HG03159 (cell line): ENCODE measurements around the gene CREB3L2.
"Not testable (repeated sequence)": the region's sequence is repeated elsewhere in the genome, so short reads cannot be mapped to it uniquely, and the experiment has no call there.

Experiments used
- ATAC-seq: cut with Tn5 transposase; IDR thresholded peaks from one replicate; pipeline ENCODE4 v1.9.1; 2021; ENCODE audit warnings: mild to moderate bottlenecking, moderate library complexity; ENCODE audit not compliant: unreplicated experiment

Gene CREB3L2

GRCh38 chr7:138014686-138015085 is 12.8 kb upstream of the CREB3L2 start:
- ATAC-seq: no peak

DNA sequence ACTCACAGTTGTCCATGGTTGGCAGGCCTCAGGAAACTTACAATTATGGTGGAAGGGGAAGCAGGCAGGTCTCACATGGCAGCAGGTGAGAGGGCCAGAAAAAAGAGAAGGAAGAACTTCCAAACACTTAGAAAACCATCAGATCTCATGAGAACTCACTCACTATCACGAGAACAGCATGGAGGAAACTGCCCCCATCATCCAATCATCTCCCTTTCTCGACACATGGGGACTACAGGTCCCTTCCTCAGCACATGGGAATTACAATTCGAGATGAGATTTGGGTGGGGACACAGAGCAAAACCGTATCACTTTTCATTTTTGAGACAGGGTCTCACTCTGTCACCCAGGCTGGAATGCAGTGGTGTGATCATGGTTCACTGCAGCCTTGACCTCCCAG is 12.3 kb upstream of the CREB3L2 start:
- not testable (repeated sequence) for ATAC-seq

DNA sequence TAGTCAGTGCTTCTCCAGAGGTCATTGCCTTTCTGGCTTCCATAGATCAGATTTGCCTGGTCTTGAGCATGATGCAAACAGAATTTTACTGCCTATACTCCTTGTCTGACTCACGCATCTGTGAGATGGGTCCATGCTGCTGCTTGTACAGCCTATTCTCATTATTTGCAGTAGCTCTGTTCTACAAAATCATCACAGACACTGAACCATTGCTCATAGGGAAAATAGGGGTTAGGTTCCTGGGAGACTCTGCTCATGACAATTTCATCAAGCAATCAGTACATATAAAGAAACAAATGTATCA is 7.4 kb upstream of the CREB3L2 start:
- ATAC-seq: no peak

GRCh38 chr7:138008588-138009349 is 6.9 kb upstream of the CREB3L2 start:
- peak; percentile 53 for ATAC-seq

DNA sequence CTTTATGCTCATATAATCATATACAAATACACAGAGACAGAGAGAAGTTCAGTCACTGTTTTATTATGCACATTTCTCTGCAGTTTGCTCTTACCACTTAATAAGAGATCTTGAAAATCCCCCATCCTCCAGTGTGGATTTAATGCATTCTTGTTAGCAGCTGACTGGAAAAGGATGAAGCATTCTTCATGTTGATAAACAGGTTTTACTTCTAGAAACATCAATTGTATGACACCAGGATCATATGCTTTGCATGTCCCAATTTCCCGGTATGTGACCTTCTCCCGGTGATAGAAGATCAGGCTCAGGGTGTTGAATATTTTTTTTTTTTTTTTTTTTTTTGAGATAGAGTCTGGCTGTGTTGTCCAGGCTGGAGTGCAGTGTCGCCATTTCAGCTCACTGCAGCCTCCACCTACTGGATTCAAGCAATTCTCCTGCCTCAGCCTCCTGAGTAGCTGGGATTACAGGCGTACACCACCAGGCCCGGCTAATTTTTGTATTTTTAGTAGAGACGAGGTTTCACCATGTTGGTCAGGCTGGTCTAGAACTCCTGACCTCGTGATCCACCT is 6.2 kb upstream of the CREB3L2 start:
- ATAC-seq: no peak

DNA sequence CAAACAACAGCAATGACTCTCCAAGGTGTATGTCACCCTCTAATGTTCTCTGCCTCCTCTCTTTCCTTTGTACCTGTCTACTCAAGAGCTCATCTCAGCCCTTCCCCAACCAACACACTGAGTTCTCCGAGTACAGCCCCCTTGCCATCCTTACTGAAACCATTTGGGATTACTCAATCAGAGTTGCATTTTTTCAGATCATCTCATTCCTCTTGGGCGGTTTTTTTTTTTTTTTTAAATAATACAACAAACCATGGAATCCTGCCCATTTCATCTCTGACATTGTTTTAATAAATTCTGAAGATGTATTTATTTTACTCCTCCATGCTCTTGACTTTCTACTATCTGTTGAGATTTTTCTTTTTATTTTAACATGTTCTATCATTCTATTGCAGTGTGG is 4.2 kb upstream of the CREB3L2 start:
- no peak for ATAC-seq

DNA sequence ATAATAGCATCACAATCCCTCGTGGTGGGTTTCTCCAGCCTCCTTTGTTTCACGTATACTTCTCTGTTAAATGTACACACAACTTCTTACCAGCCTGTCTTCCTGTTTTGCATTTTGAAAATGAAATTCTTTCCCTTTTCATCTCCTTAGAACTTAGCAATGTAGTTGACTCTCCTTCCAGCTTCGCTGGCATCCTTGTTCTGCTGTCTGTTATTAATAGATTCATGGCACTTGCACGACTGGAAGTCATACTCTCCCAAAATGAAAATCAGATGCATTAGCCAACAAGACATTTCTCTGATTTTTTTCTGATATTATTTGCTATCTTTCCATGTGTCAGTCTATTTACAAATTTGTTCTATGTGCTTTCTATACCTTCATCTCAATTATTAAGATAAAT is 3.0 kb upstream of the CREB3L2 start:
- no peak for ATAC-seq

DNA sequence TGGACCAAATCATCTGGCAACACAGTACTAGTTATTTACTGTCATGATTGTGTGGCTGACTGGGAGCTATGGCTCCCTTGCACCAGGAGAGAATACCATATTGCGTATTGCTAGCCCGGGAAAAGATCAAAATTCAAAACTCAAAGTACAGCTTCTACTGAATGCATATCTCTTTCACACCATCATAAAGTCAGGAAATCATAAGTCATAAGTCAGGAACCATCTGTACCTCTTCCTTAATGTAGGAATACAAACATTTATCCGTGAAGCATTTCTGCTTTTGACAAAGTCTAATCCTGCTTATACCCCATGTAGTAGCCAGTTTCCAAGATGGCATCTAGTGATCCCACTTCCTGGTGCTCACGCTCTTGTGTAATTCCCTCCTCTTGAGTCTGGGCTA is 2.2 kb upstream of the CREB3L2 start:
- ATAC-seq: no peak

- ATAC-seq: no peak
These were observed 923 bp upstream of the CREB3L2 start for GRCh38 chr7:138002828-138003189.

DNA sequence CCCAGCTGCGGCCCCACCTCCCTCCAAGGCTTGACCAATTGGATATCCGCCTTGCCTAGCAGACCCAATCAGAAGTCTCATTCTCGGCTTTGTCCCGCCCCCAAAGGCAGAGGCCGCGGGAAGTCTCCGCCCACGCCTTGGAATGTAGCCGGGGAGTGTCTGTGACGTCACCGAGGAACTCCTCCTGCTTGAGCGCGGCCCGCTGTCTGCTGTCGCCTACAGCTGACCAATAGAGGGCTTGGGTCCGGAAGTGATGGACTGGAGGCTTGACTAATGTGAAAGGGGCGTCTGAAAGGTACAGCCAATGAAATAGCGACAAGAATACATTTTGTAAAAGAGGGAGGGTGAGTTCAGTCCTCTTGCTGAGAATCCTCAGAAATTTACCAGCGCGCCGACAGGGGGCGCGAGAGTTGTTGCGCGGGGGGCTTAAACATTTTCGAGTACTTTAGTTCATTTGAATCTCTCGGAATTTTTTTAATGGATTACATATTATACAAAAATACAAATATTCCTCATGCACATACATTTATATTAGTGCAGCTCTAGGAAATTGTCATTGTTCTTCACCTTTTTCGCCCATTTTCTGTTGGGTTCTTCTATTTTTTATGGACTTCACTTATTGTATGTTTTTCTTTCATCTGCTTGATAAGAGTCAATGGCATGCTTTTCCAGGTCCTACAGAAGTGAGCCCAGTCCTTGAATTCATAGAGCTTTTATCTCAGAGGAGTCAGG is 376 bp upstream of the CREB3L2 start:
- peak; percentile 96 for ATAC-seq

DNA sequence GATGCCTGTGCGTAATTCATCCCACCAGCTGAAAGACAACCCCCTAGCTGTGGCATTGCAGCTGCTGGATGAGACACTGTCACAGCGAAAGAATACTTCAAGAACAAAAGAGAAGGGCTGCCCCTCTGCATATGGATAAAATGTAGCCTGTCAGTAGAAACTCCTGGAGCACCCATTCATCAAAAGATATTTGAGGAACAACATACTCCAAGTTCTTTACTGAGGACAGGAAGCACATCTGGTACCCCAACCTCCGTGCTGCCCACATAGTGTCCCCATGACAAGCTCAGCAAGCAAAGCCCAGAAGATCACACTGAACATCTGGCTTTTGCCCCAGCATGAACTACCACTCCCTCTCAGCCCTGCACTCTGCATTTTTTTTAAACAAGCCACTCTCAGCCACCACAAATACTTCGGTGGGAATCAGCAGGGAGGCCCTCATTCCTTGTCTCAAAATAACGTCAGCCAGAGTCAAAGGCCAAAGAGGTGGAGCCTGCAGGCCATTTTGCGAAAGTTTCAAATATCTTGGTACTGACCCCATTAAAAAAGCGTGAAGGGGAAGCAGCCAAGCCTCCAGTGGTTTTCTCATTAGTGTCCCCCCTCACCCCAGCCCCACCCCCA is 1.7 kb downstream of the CREB3L2 start:
- ATAC-seq: no peak

DNA sequence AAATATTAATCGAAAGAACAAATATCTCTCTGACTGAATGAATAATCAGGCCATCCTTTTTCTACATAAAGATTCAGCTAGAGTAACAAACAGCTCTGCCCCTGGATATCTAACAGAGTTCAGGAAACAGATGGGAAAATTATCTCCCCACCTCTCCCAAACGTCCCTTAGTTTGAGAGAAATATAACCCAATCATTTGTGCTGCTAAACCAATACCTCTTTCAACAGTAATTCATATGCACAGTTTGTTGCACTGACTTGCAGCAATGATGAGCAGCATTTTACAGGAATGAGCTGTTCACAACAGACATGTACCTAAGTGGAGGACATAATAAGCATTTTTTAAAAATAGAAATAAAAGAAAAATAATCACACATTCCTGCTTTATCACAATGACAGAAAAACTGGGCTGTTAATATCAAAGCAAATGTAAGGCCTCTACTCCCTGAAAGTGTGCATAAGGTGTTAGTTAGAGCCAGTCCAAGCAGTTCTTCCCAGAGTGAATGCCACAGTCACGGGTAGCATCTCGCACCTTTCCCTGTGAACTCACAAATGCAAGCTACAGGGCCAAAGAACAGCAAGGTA is 2.3 kb downstream of the CREB3L2 start:
- no peak for ATAC-seq

DNA sequence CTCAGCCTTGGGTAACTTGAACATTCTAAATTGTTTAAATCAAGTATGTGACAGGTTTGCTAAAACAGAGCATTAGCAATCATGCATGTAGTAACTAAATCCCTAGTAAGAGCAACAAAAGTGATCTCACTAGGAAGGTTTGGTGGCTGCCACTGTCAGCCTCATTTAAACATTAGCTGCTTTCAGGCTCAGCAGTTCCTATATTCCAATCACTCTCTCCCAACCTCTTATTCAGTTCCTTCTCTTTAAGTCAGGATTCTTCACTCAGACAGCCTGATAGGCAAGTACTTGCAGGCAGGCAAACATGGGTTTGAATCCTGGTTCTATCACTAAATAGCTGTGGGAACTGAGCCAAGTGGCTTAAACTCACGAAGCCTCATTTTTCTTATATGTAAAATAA is 3.6 kb downstream of the CREB3L2 start:
- no peak for ATAC-seq

GRCh38 chr7:137996871-137997270 is 5.0 kb downstream of the CREB3L2 start:
- no peak for ATAC-seq

DNA sequence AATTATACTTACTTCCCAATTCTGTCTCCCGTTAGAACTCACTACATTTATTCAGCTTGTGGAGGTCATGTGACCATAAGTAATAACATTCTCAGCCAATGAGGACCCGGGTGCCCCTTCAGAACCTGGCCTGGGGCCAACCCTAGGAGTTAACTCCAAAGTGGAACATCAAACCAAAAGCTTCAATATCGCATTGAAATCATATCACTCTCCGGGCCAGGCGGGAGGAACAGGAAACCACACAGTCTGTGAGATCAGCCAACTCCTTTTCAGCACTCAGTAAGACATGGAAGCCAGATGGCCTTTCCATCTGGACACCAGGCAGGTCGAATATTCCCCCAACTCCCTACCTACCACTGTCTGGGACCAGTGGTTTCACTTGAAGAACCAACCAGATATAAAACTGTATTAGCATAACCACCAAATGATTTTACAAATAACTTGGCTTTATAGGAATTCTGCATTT is 5.5 kb downstream of the CREB3L2 start:
- ATAC-seq: no peak

- no peak for ATAC-seq
These were observed 7.7 kb downstream of the CREB3L2 start for GRCh38 chr7:137994216-137994615.

DNA sequence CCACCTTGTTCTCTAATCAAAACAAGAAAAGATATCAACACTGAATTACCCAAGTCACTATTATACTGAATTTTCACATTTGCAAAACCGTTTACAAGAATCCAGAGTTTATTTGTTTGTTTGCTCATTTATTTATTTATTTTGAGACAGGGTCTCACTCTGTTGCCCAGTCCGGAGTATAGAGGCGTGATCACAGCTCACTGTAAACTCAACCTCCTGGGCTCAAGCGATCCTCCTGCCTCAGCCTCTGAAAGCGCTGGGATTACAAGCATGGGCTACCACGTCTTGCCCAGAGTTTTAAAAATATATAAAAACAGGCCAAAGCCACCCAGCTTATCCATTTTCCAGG is 8.5 kb downstream of the CREB3L2 start:
- ATAC-seq: no peak

DNA sequence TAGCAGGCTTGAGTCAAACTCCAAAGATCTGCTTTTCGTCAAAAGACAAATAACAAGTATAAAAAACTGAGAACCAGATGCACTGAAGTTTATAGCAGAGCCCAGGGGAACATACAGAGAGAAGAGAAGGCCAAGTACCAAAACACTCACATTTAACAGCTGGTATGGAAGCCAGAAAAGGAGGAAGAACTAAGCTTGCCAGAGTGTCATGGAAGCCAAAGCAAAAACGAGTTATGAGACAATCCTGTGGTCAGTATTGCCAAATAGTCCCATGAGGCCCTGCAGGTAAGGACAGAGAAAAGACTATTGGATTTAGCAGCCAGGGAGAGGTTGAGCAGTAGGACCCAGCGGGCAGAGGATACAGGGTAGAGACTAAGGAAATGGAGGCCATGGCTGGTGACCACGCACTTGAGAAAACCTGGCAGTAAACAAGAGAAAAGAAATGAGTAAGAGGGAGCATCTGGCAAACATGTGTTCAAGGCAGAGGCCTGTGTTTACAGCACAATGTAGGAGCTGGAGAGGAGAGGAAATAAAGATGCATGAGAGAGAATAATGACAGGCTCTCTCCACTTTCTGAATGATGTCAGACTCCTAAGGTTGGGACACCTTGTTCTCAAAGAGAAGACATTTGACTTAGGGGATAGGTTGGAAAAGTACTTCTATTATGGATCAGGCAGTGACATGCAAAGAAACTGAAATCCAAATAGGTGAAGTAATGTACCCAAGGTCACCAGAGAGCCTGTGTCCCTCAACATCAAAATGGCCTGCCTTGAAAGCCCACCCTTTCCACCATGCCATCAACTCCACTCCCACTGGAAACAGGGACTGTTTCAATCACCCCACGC is 9.1 kb downstream of the CREB3L2 start:
- ATAC-seq: peak; percentile 73

- ATAC-seq: no peak
These were observed 9.8 kb downstream of the CREB3L2 start for GRCh38 chr7:137992104-137992549.

- no peak for ATAC-seq
These were observed 11.5 kb downstream of the CREB3L2 start for GRCh38 chr7:137990251-137990941.
